HG02623 (cell line): ENCODE data around the gene SLC25A40.
"Not testable (repeated sequence)": the region's sequence is repeated elsewhere in the genome, so short reads cannot be mapped to it uniquely, and the experiment has no call there.

ENCODE experiments used
- ATAC-seq: cut with Tn5 transposase; IDR thresholded peaks from one replicate; pipeline ENCODE4 v1.9.1; 2021; ENCODE audit warnings: moderate library complexity; ENCODE audit not compliant: unreplicated experiment

Gene SLC25A40

GRCh38 chr7:87872346-87872745 is 3.8 kb downstream of the SLC25A40 start:
- ATAC-seq = no peak

GRCh38 chr7:87870471-87870870 is 5.7 kb downstream of the SLC25A40 start:
- no peak for ATAC-seq

GRCh38 chr7:87866533-87866932 is 9.6 kb downstream of the SLC25A40 start:
- not testable (repeated sequence) for ATAC-seq

- ATAC-seq = no peak
These were observed 10.1 kb downstream of the SLC25A40 start for GRCh38 chr7:87866089-87866488.

GRCh38 chr7:87858417-87859100 is 17.6 kb downstream of the SLC25A40 start:
- no peak for ATAC-seq

GRCh38 chr7:87853237-87853864 is 22.8 kb downstream of the SLC25A40 start:
- no peak for ATAC-seq

GRCh38 chr7:87852306-87852705 is 23.9 kb downstream of the SLC25A40 start:
- no peak for ATAC-seq

- no peak for ATAC-seq
These were observed 25.1 kb downstream of the SLC25A40 start for GRCh38 chr7:87850836-87851593.

- no peak for ATAC-seq
These were observed 38.6 kb downstream of the SLC25A40 start for GRCh38 chr7:87837597-87837996.

GRCh38 chr7:87833130-87833529 is 43.0 kb downstream of the SLC25A40 start:
- ATAC-seq = no peak

- no peak for ATAC-seq
These were observed 45.1 kb downstream of the SLC25A40 start for GRCh38 chr7:87831097-87831496.

- not testable (repeated sequence) for ATAC-seq
These were observed 47.8 kb downstream of the SLC25A40 start for GRCh38 chr7:87828383-87828782.

GRCh38 chr7:87825369-87825768 is 50.8 kb downstream of the SLC25A40 start:
- ATAC-seq = not testable (repeated sequence)

GRCh38 chr7:87822056-87822455 is 54.1 kb downstream of the SLC25A40 start:
- ATAC-seq = not testable (repeated sequence)

GRCh38 chr7:87818336-87818735 is 57.8 kb downstream of the SLC25A40 start:
- ATAC-seq = no peak

GRCh38 chr7:87816389-87816788 is 59.8 kb downstream of the SLC25A40 start:
- ATAC-seq = no peak

- no peak for ATAC-seq
These were observed 65.4 kb downstream of the SLC25A40 start for GRCh38 chr7:87810726-87811125.

GRCh38 chr7:87810130-87810529 is 66.0 kb downstream of the SLC25A40 start:
- ATAC-seq = no peak

GRCh38 chr7:87806150-87806549 is 70.0 kb downstream of the SLC25A40 start:
- no peak for ATAC-seq

GRCh38 chr7:87797798-87798403 is 78.3 kb downstream of the SLC25A40 start:
- peak; percentile 81 for ATAC-seq

GRCh38 chr7:87797395-87797794 is 78.8 kb downstream of the SLC25A40 start:
- no peak for ATAC-seq
